AG04449 (cell line): ENCODE data around the gene C3orf33.
"Not testable (repeated sequence)": the region's sequence is repeated elsewhere in the genome, so short reads cannot be mapped to it uniquely, and the experiment has no call there.

Experiments
- CTCF ChIA-PET: fragments of 350-600 bp; formaldehyde crosslinking; extraction: SDS; loops from one replicate; lab custom pipeline; 2021; ENCODE audit warnings: antibody characterized with exemption; lab: Yijun Ruan, JAX
- POLR2A ChIA-PET: fragments of 400-600, 350-600 bp; formaldehyde crosslinking; extraction: SDS; loops from one replicate; lab custom pipeline; 2020; ENCODE audit warnings: antibody characterized with exemption, inconsistent platforms; lab: Yijun Ruan, JAX
- DNase-seq: peaks from one replicate; pipeline ENCODE4 v3.0.0-alpha.2; 2010; ENCODE audit warnings: low read depth, low spot score
- H3K4me3 ChIP-seq: 2 replicates; pipeline ENCODE4 v1.5.1; 2011; ENCODE audit warnings: low read depth, mild to moderate bottlenecking, control low read depth, low read length
- TF ChIP-seq, protein P1 (sequence below): IDR thresholded peaks from one replicate; pipeline ENCODE4 v1.5.1; 2011; ENCODE audit warnings: mild to moderate bottlenecking, moderate library complexity, low read length, control low read depth, inconsistent platforms; ENCODE audit not compliant: insufficient read depth; ENCODE audit errors: missing control alignments

The C3orf33 gene

DNA sequence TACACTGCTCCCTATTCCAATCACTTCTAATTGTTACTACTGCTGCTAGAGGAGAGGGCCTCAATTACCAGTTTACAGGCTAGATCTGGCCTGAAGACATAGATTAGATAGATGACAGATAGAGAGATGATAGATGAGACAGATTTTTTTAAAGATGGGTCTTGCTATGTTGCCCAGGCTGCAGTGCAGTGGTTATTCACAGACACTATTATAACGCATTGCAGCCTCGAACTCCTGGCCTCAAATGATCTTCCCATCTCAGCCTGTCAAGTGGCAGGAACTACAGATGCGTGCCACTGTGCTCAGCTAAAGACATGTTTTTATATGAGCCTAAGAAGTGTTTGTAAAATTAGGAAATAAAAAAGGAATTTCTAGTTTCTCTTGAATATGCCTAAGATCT, 41.9 kb upstream of the C3orf33 start:
- TF ChIP-seq, protein P1, sequence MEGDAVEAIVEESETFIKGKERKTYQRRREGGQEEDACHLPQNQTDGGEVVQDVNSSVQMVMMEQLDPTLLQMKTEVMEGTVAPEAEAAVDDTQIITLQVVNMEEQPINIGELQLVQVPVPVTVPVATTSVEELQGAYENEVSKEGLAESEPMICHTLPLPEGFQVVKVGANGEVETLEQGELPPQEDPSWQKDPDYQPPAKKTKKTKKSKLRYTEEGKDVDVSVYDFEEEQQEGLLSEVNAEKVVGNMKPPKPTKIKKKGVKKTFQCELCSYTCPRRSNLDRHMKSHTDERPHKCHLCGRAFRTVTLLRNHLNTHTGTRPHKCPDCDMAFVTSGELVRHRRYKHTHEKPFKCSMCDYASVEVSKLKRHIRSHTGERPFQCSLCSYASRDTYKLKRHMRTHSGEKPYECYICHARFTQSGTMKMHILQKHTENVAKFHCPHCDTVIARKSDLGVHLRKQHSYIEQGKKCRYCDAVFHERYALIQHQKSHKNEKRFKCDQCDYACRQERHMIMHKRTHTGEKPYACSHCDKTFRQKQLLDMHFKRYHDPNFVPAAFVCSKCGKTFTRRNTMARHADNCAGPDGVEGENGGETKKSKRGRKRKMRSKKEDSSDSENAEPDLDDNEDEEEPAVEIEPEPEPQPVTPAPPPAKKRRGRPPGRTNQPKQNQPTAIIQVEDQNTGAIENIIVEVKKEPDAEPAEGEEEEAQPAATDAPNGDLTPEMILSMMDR = no peak
- H3K4me3 ChIP-seq = no peak overlapping the region
- no peak for DNase-seq
- CTCF ChIA-PET = interaction anchor here (2.0 kb wide), 1 partner anchor 42 kb away, joined by 10 read pairs; the partner anchor contains the start of gene C3orf33
- POLR2A ChIA-PET = no interaction called here

DNA sequence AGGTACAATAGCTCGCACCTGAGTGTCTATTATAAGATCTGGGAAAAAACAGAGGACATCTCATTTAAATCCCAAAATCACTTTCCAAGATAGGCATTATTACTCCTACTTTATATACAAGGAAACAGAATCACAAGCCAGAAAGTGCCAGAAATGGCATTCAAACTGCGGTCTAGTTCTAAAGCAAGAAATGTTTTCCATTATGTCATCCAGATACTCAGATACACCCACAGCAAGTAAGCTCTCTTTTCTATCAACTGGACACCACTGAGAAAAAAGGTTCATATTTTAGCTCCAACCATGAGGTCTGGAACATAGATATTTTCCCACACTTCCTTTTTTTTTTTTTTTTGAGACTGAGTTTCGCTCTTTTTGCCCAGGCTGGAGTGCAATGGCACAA, 40.0 kb upstream of the C3orf33 start:
- CTCF ChIA-PET = interaction anchor here (0.9 kb wide), 1 partner anchor 40 kb away, joined by 7 read pairs; the partner anchor contains the start of gene C3orf33
- TF ChIP-seq, protein P1 = no peak
- POLR2A ChIA-PET = no interaction called here
- H3K4me3 ChIP-seq = no peak overlapping the region
- DNase-seq = no peak

- TF ChIP-seq, protein P1 = no peak
- ChIA-PET POLR2A (no interaction called here), CTCF (interaction anchor here (0.9 kb wide), 1 partner anchor 37 kb away, joined by 5 read pairs; the partner anchor contains the start of gene C3orf33)
- H3K4me3 ChIP-seq = no peak overlapping the region
- no peak for DNase-seq
Measured at GRCh38 chr3:155843569-155843968, 37.5 kb upstream of the C3orf33 start.

- no peak overlapping the region for H3K4me3 ChIP-seq
- DNase-seq = no peak
- TF ChIP-seq, protein P1 = no peak
- ChIA-PET CTCF (interaction anchor here (1.1 kb wide), 1 partner anchor 29 kb away, joined by 4 read pairs; the partner anchor contains the start of gene C3orf33), POLR2A (no interaction called here)
Measured at GRCh38 chr3:155835341-155836071, 29.4 kb upstream of the C3orf33 start.

DNA sequence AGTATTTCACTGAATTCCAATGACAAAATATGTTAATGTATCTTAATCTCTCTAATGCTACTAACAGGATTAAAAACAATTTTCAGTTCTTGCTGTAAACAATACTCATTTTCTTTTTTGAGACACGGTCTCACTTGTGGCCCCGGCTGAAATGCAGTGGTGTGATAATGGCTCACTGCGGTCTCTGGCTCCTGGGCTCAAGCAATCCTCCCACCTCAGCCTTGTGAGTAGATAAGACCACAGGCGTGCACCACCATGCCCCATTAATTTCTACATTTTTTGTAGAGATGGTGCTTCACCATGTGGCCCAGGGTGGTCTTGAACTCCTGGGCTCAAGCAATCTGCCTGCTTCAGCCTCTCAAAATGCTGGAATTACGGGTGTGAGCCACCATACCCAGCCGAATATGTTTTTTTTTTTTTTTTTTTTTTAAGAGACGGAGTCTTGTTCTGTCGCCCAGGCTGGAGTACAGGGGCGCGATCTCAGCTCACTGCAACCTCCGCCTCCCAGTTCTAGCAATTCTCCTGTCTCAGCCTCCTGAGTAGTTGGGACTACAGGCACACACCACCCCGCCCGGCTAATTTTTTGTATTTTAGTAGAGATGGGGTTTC, 22.5 kb upstream of the C3orf33 start:
- POLR2A ChIA-PET, DNase-seq, H3K4me3 ChIP-seq: not testable (repeated sequence)
- CTCF ChIA-PET = interaction anchor here (0.7 to 3.3 kb wide), 2 partner anchors 22 to 143 kb away, joined by 3 to 16 read pairs; partner anchors contain the start of gene C3orf33

DNA sequence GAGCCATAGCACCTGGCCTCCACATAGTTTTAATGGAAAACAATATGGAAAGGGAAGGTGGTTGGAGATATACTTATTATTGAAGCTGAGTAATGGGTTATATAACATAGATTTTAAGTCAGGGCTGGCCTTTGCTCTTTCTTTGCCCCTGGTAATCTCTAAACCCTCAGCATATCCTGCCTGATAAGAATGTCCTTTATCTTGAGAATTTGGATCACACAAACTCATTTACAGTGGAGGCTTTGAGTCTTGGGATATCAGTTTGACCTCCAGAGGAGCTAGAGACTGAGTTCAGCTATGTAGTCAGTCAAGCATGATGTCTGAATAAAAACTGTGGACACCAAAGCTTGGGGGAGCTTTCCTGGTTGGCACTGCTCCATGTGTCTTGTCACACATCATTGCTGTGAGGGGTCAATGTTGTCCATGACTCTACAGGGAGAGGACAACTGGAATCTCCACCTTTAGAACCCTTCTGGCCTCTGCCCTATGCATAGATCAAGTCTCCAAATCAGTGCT, 9.0 kb upstream of the C3orf33 start:
- TF ChIP-seq, protein P1 = no peak
- ChIA-PET POLR2A (no interaction called here), CTCF (interaction anchor here (3.2 kb wide), 1 partner anchor 9 kb away, joined by 34 read pairs; the partner anchor contains the start of gene C3orf33)
- DNase-seq = no peak
- H3K4me3 ChIP-seq = no peak overlapping the region

DNA sequence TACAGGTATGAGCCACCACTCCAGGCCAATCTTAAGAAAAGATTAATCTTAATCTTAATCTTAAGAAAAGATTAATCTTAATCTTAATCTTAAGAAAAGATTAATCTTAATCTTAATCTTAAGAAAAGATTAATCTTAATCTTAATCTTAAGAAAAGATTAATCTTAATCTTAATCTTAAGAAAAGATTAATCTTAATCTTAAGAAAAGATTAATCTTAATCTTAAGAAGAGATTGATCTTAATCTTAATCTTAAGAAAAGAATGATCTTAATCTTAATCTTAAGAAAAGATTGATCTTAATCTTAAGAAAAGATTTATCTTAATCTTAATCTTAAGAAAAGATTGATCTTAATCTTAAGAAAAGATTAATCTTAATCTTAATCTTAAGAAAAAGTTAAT, 7.1 kb upstream of the C3orf33 start:
- DNase-seq, H3K4me3 ChIP-seq, CTCF ChIA-PET, POLR2A ChIA-PET: not testable (repeated sequence)
